ENCODE data around the gene C10orf105. TPM values are rescaled to one million over a fixed set of nuclear protein-coding genes. Genes with fewer than 3 reads are reported as not detected.

Gene C10orf105
- polyA plus RNA-seq, 1 of the 3 experiments (the other 2 are of a cell fraction): not detected

DNA sequence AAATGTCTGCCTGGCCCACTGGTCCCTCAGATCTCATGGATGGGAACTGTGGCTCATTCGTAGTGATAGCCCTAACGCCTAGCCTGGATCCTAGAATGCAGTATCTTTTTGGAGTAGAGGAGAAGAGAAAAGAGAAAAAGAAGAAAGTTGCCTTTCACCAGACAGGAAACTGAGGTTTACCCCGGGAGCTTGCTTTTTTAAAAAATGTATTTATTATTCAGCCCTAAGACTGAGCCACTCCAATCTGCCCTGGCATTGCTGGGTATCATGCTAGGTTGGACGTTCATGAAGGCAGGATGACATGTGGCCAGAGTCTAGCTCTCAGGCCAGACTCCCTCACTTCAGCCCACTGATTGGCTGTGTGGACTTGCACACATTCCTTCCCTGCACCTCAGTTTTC lies 21.5 kb upstream of the C10orf105 start:
- Histone ChIP-seq H3K4me3 (ENCODE audit: low read depth in 2 of 2, low read length in 1 of 2) (no peak overlapping the region), H3K4me2 (no peak overlapping the region), H3K79me2 (ENCODE audit: insufficient read depth) (no peaks in the 10 kb centered on the region), H2AFZ (ENCODE audit: low read depth) (no peak overlapping the region), H3K27me3 (ENCODE audit: insufficient read depth) (no peaks in the 10 kb centered on the region), H3F3A (replicated peaks; ENCODE audit: insufficient read depth) (no peaks in the 10 kb centered on the region), H3K9me3 (no peaks in the 10 kb centered on the region), H3K27ac (ENCODE audit: low read depth in 2 of 2, low read length in 1 of 2) (no peak overlapping the region), H4K20me1 (ENCODE audit: insufficient read depth) (no peaks in the 10 kb centered on the region), H3K4me1 (ENCODE audit: control insufficient read depth in 1 of 2, insufficient read depth in 2 of 2, low read depth in 1 of 2, low read length in 1 of 2) (peaks cover 0 to 34% of the 10 kb centered on the region in 2 experiments; a peak in 1 of 4 replicates), H3K36me3 (replicated peaks in 1 of 2; ENCODE audit: control insufficient read depth in 1 of 2, insufficient read depth in 2 of 2, low read length in 1 of 2) (no peaks in the 10 kb centered on the region), H3K9me2 (no peaks in the 10 kb centered on the region), H3K9ac (no peak overlapping the region)
- ChIA-PET CTCF (interaction anchor here (2.1 kb wide), 1 partner anchor 32 kb away, joined by 5 read pairs; the partner anchor contains the start of gene VSIR), POLR2A (no interaction called here)
- TF ChIP-seq NRF1 (IDR thresholded peaks at IDR 0.05; ENCODE audit: low read depth, low read length): no peak
- TF ChIP-seq MEF2A (IDR thresholded peaks at IDR 0.05; ENCODE audit: borderline replicate concordance, low read depth): no peak
- no peak for TF ChIP-seq SIN3A (IDR thresholded peaks at IDR 0.05; ENCODE audit: borderline replicate concordance, low read depth, low read length)
- TF ChIP-seq CHD2 (IDR thresholded peaks at IDR 0.05; ENCODE audit: low read length, partially characterized antibody): no peak
- TF ChIP-seq, protein P1, sequence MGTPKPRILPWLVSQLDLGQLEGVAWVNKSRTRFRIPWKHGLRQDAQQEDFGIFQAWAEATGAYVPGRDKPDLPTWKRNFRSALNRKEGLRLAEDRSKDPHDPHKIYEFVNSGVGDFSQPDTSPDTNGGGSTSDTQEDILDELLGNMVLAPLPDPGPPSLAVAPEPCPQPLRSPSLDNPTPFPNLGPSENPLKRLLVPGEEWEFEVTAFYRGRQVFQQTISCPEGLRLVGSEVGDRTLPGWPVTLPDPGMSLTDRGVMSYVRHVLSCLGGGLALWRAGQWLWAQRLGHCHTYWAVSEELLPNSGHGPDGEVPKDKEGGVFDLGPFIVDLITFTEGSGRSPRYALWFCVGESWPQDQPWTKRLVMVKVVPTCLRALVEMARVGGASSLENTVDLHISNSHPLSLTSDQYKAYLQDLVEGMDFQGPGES (IDR thresholded peaks at IDR 0.05; ENCODE audit: low read depth, low read length): no peak
- DNase-seq: no peak
- 48% methylated on average over 4 of the region's 4 CpGs for WGBS (ENCODE audit: low lambda C conversion rate)

DNA sequence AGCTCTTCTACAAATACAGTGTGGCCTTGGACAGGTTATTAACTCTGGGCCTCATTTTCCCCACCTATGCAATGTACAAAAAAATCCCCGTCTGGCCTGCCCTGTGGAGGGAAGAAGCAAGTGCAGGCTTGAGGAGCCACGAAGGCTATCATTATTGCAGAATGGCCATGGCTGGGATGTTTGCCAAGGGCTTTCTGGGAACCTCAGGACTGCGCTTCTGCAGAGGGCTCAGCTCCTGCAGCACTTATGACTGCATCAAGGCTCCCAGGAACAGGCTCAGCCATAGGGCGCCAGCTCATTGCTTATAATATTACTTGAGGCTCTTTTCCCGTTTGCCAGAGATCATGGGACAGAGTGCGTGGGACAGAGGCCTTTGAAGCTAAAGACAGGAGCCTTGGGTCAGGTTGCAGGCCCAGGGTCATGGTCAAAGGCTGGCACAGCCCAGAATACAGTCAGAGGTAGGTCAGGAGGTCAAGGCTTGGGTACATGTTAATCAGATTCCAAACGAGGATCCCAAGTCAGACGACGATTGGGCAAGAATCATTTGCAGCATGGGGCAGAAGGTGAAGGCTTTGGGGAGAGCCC lies 20.6 kb upstream of the C10orf105 start:
- H3K4me2 ChIP-seq: no peak overlapping the region
- no peak overlapping the region for H3K4me3 ChIP-seq (ENCODE audit: low read depth in 2 of 2, low read length in 1 of 2)
- no peak for DNase-seq
- no peaks in the 10 kb centered on the region for H3K9me3 ChIP-seq
- H2AFZ ChIP-seq (ENCODE audit: low read depth): no peak overlapping the region
- H3K27me3 ChIP-seq (ENCODE audit: insufficient read depth): no peaks in the 10 kb centered on the region
- ChIA-PET CTCF (interaction anchor here (0.9 to 2.1 kb wide), 2 partner anchors 33 to 156 kb away, joined by 3 to 5 read pairs; partner anchors contain the start of gene VSIR), POLR2A (no interaction called here)
- no peaks in the 10 kb centered on the region for H3K79me2 ChIP-seq (ENCODE audit: insufficient read depth)
- H3K27ac ChIP-seq (ENCODE audit: low read depth in 2 of 2, low read length in 1 of 2): no peak overlapping the region; a peak in 1 of 4 replicates
- no peak for TF ChIP-seq ELF1 (IDR thresholded peaks at IDR 0.05)
- no peak for TF ChIP-seq NFIC (IDR thresholded peaks at IDR 0.05; ENCODE audit: borderline replicate concordance)
- no peak for TF ChIP-seq SIN3A (IDR thresholded peaks at IDR 0.05; ENCODE audit: borderline replicate concordance, low read depth, low read length)
- TF ChIP-seq, protein P2, sequence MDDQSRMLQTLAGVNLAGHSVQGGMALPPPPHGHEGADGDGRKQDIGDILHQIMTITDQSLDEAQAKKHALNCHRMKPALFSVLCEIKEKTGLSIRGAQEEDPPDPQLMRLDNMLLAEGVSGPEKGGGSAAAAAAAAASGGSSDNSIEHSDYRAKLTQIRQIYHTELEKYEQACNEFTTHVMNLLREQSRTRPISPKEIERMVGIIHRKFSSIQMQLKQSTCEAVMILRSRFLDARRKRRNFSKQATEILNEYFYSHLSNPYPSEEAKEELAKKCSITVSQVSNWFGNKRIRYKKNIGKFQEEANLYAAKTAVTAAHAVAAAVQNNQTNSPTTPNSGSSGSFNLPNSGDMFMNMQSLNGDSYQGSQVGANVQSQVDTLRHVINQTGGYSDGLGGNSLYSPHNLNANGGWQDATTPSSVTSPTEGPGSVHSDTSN (IDR thresholded peaks at IDR 0.05): no peak
- no peak for TF ChIP-seq EZH2phosphoT487 (IDR thresholded peaks at IDR 0.05; ENCODE audit: borderline replicate concordance, low read depth)
- no peak for TF ChIP-seq POLR2AphosphoS5 (IDR thresholded peaks at IDR 0.05; ENCODE audit: low read depth, low read length)
- TF ChIP-seq RXRA (IDR thresholded peaks at IDR 0.05; ENCODE audit: borderline replicate concordance, low read depth): no peak
- TF ChIP-seq RFX5 (IDR thresholded peaks at IDR 0.05; ENCODE audit: low read length): no peak
- no peak for TF ChIP-seq CHD2 (IDR thresholded peaks at IDR 0.05; ENCODE audit: low read length, partially characterized antibody)
- TF ChIP-seq, protein P3, sequence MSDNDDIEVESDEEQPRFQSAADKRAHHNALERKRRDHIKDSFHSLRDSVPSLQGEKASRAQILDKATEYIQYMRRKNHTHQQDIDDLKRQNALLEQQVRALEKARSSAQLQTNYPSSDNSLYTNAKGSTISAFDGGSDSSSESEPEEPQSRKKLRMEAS (IDR thresholded peaks at IDR 0.05; ENCODE audit: low read depth): no peak
- TF ChIP-seq, protein P4, sequence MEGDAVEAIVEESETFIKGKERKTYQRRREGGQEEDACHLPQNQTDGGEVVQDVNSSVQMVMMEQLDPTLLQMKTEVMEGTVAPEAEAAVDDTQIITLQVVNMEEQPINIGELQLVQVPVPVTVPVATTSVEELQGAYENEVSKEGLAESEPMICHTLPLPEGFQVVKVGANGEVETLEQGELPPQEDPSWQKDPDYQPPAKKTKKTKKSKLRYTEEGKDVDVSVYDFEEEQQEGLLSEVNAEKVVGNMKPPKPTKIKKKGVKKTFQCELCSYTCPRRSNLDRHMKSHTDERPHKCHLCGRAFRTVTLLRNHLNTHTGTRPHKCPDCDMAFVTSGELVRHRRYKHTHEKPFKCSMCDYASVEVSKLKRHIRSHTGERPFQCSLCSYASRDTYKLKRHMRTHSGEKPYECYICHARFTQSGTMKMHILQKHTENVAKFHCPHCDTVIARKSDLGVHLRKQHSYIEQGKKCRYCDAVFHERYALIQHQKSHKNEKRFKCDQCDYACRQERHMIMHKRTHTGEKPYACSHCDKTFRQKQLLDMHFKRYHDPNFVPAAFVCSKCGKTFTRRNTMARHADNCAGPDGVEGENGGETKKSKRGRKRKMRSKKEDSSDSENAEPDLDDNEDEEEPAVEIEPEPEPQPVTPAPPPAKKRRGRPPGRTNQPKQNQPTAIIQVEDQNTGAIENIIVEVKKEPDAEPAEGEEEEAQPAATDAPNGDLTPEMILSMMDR (IDR thresholded peaks at IDR 0.05): no peak
- TF ChIP-seq EP300 (IDR thresholded peaks at IDR 0.05; ENCODE audit: borderline replicate concordance in 1 of 2, low read depth in 1 of 2, low read length in 1 of 2): no peak
- TF ChIP-seq FOSL2 (IDR thresholded peaks at IDR 0.05; ENCODE audit: borderline replicate concordance, low read depth): no peak
- no peak for TF ChIP-seq JUND (IDR thresholded peaks at IDR 0.05)
- no peaks in the 10 kb centered on the region for H3K9me2 ChIP-seq
- peaks cover 0 to 32% of the 10 kb centered on the region in 2 experiments; a peak in 1 of 4 replicates for H3K4me1 ChIP-seq (ENCODE audit: control insufficient read depth in 1 of 2, insufficient read depth in 2 of 2, low read depth in 1 of 2, low read length in 1 of 2)
- WGBS (ENCODE audit: low lambda C conversion rate): 57% methylated on average over 6 of the region's 9 CpGs
- H3F3A ChIP-seq (replicated peaks; ENCODE audit: insufficient read depth): no peaks in the 10 kb centered on the region
- H3K9ac ChIP-seq: no peak overlapping the region
- no peaks in the 10 kb centered on the region for H4K20me1 ChIP-seq (ENCODE audit: insufficient read depth)
- H3K36me3 ChIP-seq (replicated peaks in 1 of 2; ENCODE audit: control insufficient read depth in 1 of 2, insufficient read depth in 2 of 2, low read length in 1 of 2): no peaks in the 10 kb centered on the region
